ENCODE data around the gene ZSCAN5A. TPM values are rescaled to one million over a fixed set of nuclear protein-coding genes. Genes with fewer than 3 reads are reported as not detected.

ZSCAN5A gene
- total and polyA plus RNA-seq, 2 donors (not counting 1 experiment from before 2014, with no cell fraction given) = 5.2 to 24.8 TPM

- Mint-ChIP-seq H3K27me3 (no peaks in the 10 kb centered on the region), H3K4me1 (no peaks in the 10 kb centered on the region), H3K4me3 (no peak overlapping the region), H3K27ac (no peak overlapping the region), H3K9me3 (ENCODE audit: insufficient read depth) (no peaks in the 10 kb centered on the region)
- Histone ChIP-seq H3K9me3 (ENCODE audit: control extremely low read depth in 1 of 3, control insufficient read depth in 2 of 3, insufficient read depth in 1 of 3, low read length in 2 of 3) (no peaks in the 10 kb centered on the region), H3K27me3 (replicated peaks in 1 of 4; ENCODE audit: control extremely low read depth in 1 of 4, control insufficient read depth in 3 of 4, insufficient read depth in 4 of 4, low read length in 3 of 4) (no peaks in the 10 kb centered on the region), H3K4me1 (ENCODE audit: control insufficient read depth in 2 of 2, insufficient read depth in 2 of 2, low read length in 2 of 2) (no peaks in the 10 kb centered on the region), H3K36me3 (replicated peaks in 1 of 2; ENCODE audit: control extremely low read depth in 1 of 2, control insufficient read depth in 1 of 2, extremely low read depth in 1 of 2, insufficient read depth in 2 of 2, low read length in 1 of 2) (no peaks in the 10 kb centered on the region), H4K20me1 (ENCODE audit: control insufficient read depth, insufficient read depth, low read length, poor library complexity, severe bottlenecking) (no peaks in the 10 kb centered on the region), H3K4me3 (ENCODE audit: control extremely low read depth in 1 of 5, extremely low read depth in 1 of 5, insufficient read depth in 1 of 5, low read depth in 2 of 5, low read length in 4 of 5) (no peak overlapping the region), H2AFZ (ENCODE audit: insufficient read depth, low read depth, low read length, poor library complexity, severe bottlenecking) (no peak overlapping the region), H3K79me2 (ENCODE audit: control insufficient read depth, insufficient read depth, low read length) (no peaks in the 10 kb centered on the region), H3K4me2 (replicated peaks; ENCODE audit: low read depth, low read length, poor library complexity, severe bottlenecking) (no peak overlapping the region), H3K27ac (ENCODE audit: low read length in 2 of 2) (no peak overlapping the region), H3K9ac (ENCODE audit: low read length) (no peak overlapping the region)
- ATAC-seq (ENCODE audit: low read depth) = no peak
- CTCF ChIA-PET = interaction anchor here (1.1 to 2.0 kb wide), 2 partner anchors 9 to 72 kb away, joined by 4 to 7 read pairs; no protein-coding TSS in a partner anchor
- POLR2A ChIA-PET = no interaction called here
- no peak for TF ChIP-seq CTCF (IDR thresholded peaks at IDR 0.05)
- no peak for TF ChIP-seq EZH2 (IDR thresholded peaks at IDR 0.05; ENCODE audit: borderline replicate concordance, insufficient read depth, low read depth, low read length, poor library complexity, severe bottlenecking)
- intact Hi-C loops (cut with micrococcal nuclease) = no loop called here
- DNase-seq = no peak
Measured at GRCh38 chr19:56261145-56261544, 53.5 kb downstream of the ZSCAN5A start.

DNA sequence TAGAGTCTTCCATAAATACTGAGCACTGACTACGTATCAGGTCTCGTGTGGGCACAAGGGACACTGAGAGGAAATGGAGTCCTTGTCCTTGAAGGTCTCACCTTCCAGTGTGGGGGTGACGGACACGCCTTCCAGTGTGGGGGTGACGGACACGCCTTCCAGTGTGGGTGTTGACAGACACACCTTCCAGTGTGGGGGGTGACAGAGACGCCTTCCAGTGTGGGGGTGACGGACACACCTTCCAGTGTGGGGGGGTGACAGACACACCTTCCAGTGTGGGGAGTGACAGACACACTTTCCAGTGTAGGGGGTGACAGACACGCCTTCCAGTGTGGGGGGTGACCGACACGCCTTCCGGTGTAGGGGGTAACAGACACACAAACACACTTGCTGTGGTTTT lies 56.4 kb downstream of the ZSCAN5A start:
- Mint-ChIP-seq H3K9me3 (ENCODE audit: insufficient read depth) (no peaks in the 10 kb centered on the region), H3K4me1 (no peaks in the 10 kb centered on the region), H3K27me3 (no peaks in the 10 kb centered on the region), H3K4me3 (no peak overlapping the region), H3K27ac (no peak overlapping the region)
- no peak for DNase-seq
- Histone ChIP-seq H4K20me1 (ENCODE audit: control insufficient read depth, insufficient read depth, low read length, poor library complexity, severe bottlenecking) (no peaks in the 10 kb centered on the region), H3K79me2 (ENCODE audit: control insufficient read depth, insufficient read depth, low read length) (no peaks in the 10 kb centered on the region), H3K27me3 (replicated peaks in 1 of 4; ENCODE audit: control extremely low read depth in 1 of 4, control insufficient read depth in 3 of 4, insufficient read depth in 4 of 4, low read length in 3 of 4) (no peaks in the 10 kb centered on the region), H3K9me3 (ENCODE audit: control extremely low read depth in 1 of 3, control insufficient read depth in 2 of 3, insufficient read depth in 1 of 3, low read length in 2 of 3) (no peaks in the 10 kb centered on the region), H3K4me2 (replicated peaks; ENCODE audit: low read depth, low read length, poor library complexity, severe bottlenecking) (no peak overlapping the region), H3K36me3 (replicated peaks in 1 of 2; ENCODE audit: control extremely low read depth in 1 of 2, control insufficient read depth in 1 of 2, extremely low read depth in 1 of 2, insufficient read depth in 2 of 2, low read length in 1 of 2) (no peaks in the 10 kb centered on the region), H3K4me1 (ENCODE audit: control insufficient read depth in 2 of 2, insufficient read depth in 2 of 2, low read length in 2 of 2) (no peaks in the 10 kb centered on the region), H2AFZ (ENCODE audit: insufficient read depth, low read depth, low read length, poor library complexity, severe bottlenecking) (no peak overlapping the region), H3K4me3 (ENCODE audit: control extremely low read depth in 1 of 5, extremely low read depth in 1 of 5, insufficient read depth in 1 of 5, low read depth in 2 of 5, low read length in 4 of 5) (no peak overlapping the region), H3K27ac (ENCODE audit: low read length in 2 of 2) (no peak overlapping the region), H3K9ac (ENCODE audit: low read length) (no peak overlapping the region)
- ChIA-PET POLR2A (no interaction called here), CTCF (interaction anchor here (2.5 kb wide), 1 partner anchor 75 kb away, joined by 17 read pairs; no protein-coding TSS in a partner anchor)
- TF ChIP-seq EZH2 (IDR thresholded peaks at IDR 0.05; ENCODE audit: borderline replicate concordance, insufficient read depth, low read depth, low read length, poor library complexity, severe bottlenecking) = no peak
- no peak for TF ChIP-seq CTCF (IDR thresholded peaks at IDR 0.05)
- intact Hi-C loops (cut with micrococcal nuclease) = no loop called here
- WGBS (ENCODE audit: insufficient coverage) = 92% methylated on average over 12 of the region's 12 CpGs
- ATAC-seq (ENCODE audit: low read depth) = no peak

Data from B cell (primary cell).